NOMO-1 treated with dmso at 0.1 percent for 144 hours (cell line): ENCODE data around the gene CD81.
A peak's percentile ranks its signal among the peaks of the same experiment; 100 is the strongest.

Source experiments
- DNase-seq: peaks from one replicate; lab custom pipeline; 2025; ENCODE audit not compliant: unreplicated experiment; lab: John Stamatoyannopoulos, UW

Gene CD81

DNA sequence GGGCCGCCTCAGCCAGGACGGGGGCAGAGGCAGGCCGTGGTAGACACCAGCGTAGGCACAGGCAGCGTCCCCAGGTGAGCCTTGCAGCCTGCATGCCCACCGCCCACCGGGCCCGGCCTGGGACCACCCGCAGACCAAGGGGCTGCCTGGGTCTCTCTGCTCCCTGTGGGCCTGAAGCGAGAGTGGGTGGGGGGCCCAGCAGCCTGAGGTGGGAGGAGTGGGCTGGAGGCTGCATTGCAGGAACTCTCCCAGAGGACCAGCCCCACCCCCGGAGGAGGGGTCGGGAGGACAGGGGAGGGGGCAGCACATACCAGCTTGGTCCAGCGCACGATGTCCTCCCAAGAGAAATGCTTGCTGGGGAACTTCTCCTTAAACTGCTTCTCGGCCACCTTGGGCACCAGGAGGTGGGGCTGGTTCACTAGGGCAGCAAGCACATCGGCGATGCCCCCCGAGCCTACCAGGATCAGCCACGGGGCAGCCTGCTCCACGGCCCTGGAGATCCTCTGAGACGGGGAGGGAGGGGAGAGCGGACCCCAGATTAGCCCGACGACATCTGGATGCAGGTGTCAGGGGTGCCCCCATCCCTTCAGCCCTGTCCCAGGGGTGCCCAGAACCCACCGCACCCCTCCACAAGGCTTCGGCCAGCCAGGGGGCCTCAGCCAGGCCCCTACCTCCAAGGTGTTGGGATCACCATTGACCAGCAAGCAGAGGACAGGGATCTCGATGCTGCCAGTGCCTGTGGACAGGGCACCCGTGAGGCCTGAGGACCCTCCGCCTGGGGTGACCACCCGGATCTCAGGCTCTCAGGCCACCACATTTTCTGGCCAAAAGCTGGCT lies 41.0 kb downstream of the CD81 start:
- DNase-seq = no peak

DNA sequence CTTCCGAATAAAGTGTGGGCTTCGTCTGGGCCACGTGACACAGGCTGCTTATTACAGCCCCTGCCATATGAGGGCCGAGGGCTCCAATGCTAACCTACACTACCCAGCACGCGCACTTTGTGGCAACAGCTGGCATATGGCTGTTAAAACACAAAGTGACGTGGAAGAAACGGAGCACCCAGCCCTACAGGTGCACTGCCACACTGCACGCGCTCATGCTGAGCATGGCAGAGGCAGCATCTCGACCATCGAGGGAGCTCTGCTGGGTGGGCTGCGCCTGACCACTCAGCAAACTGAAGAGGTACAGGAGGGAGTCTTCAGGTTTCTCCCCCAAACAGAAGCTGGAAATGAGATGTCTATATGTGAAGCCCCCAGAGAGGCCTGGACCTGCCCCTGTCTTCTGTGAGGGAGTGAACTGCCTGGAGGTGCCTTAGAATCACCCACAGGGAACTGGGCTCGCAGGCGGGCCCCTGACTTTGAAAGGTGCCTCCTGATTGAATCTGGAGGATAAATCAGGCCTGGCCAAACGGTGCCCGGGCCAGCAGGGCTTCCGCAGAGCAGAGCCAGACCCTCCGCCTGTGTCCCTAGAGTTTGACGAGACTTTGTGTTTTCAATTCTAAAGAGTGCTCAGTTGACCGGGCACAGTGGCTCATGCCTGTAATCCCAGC lies 41.7 kb downstream of the CD81 start:
- no peak for DNase-seq

DNA sequence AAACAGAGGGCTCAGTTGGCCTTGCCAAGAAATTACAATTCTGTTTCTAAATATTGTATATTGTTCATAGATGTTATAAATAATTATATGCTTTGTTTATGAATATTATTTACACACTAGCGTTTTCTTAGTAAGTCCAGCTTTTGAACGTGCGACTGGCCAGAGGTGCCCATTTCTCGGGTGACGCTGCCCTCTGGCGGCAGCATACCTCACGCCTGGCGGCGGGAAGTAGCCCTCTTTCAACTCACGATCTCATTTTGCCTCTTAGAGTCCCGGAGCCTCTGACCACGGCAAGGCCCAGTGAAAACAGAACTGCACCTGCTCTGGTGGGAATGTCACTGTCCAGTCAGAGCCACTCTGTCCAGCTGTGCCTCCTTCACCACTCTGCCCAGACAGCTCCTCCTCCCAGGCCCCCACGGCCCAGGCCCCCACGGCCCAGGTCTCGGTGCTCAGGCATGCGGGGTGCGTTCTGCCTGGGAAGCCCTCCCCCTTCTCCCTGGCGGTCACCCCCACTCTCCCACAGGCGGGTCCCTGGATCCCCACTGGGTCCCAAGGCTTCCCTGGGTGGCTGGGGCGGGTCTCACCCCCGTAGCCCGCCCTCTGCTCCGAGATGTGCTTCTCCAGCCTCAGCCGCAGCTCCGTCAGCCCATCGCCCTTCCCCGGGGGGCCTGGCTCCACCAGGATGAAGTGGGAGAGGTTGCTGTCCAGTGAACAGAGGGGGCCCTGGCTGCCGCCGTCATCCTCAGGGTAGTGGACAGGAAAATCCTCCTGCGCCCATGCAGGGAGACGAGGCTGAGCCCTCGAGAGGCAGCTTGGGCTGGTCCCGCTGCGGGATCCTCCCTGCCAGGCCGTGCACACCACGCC lies 42.8 kb downstream of the CD81 start:
- peak; percentile 70 for DNase-seq

DNA sequence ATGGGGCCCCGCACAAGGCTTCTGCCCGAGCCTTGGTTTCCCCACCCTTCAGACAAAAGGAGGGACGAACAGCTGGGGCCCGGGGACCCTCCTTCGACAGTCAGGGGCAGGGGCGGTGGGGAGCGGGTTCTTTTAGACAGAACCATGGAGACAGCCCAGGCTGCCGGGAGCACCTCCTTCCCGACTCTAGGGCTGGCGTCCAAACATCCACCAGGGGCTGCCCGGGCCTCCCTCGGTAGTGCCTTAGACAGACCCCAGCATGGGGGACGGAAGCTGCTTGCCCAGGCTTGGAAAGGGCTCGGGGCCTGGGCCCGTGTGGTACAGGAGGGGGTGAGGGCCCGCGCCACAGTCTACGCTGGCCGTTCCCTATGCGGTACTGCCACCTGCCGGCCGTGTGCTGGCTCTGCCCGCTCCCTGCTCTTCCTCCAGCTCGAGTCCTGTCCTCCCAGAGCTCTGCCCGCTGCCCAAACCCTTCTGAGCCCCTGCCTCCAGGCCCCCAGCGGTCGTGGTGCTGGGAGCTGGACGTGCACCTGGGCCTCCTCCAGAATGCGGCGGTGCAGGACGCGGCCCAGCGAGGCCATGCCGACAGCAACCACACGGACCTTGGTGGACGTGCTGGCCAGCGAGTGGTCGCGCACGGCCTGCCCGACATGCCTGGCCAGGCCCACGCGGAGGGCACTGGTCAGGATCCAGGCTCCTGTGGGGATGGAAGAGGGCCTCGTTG lies 43.6 kb downstream of the CD81 start:
- peak; percentile 59 for DNase-seq

DNA sequence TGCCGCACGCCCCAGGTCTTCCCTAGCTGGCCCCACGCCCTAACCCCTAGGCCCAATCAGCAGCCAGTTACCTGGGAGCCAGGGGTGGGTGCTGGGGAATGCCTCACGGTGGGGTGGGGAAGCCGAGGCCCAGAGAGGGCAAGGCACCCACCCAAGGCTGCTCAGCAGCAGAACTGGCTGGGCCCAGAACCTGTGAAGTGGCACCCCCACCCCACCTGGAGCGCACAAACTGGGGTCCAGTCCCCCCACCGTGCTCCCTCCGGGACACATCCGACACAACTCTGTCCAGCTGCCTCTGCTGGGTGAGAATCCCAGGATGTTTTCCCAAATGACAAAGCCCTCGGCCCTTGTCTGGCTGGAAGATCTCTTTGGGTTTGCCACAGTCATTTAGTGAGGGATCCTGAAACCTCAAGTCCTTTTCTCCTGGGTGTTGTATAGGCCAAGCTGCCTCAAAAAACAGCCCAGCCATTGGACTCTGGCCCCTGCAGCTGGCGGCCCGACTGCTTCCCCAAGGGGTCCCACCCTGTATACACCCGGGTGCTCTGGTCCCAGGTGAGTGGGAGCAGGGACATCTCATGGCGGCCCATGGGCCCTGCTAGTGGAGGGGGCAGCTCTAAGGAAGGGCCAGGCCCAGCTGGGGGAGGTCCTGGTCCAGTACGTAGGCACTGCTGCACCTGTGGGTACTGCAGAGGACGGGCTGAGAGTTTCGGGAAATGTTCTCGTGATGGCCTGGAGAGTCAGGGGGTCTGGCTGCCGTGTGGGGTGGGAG lies 44.3 kb downstream of the CD81 start:
- no peak for DNase-seq

DNA sequence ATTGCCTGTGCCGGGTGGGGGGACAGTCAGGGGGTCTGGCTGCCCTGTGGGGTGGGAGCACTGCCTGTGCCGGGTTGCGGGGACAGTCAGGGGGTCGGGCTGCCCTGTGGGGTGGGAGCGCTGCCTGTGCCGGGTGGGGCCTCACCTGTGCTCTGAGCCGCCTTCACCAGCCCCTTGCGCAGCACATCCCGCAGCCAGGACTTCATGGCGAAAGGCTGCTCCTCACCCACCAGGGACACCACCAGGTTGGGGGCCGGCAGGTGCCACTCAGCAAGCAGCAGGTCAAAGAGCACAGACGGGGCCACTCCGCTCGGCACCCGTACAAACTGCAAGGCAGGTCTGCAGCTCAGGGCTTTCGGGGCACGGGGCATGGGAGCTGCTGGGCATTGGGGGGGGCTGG lies 44.9 kb downstream of the CD81 start:
- no peak for DNase-seq

DNA sequence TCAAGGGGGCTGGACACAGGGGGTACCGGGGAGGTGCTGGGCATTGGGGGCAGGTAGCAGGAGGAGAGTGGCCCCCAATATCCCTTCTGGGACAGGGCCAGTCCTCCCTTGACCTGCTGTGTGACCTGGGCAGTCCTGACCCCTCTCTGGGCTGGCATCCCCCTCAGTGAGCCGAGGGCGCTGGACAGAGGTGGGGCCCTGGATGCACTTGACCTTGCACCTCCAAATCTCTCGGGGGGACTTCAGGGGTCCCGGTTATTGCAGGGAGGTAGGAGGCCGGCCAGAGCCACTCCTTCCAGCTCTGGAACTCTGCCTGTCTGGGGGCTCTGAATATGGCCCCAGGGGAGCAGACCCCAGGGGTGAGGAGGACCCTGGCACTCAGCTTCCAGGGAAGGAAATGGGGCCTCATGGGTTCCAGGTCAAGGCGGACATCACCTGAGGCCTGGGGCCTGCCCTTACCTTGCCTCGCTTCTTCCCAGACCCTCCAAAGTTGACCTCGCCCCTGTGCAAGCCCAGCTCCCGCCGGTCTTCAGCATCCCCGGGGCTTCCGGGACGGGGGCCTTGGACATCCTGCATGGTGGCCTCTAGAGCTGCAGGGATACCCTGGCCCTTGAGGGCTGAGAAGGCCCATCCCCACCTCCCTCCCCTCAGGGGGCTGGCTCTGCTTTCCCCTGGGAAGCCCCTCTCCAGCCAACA lies 45.5 kb downstream of the CD81 start:
- no peak for DNase-seq

DNA sequence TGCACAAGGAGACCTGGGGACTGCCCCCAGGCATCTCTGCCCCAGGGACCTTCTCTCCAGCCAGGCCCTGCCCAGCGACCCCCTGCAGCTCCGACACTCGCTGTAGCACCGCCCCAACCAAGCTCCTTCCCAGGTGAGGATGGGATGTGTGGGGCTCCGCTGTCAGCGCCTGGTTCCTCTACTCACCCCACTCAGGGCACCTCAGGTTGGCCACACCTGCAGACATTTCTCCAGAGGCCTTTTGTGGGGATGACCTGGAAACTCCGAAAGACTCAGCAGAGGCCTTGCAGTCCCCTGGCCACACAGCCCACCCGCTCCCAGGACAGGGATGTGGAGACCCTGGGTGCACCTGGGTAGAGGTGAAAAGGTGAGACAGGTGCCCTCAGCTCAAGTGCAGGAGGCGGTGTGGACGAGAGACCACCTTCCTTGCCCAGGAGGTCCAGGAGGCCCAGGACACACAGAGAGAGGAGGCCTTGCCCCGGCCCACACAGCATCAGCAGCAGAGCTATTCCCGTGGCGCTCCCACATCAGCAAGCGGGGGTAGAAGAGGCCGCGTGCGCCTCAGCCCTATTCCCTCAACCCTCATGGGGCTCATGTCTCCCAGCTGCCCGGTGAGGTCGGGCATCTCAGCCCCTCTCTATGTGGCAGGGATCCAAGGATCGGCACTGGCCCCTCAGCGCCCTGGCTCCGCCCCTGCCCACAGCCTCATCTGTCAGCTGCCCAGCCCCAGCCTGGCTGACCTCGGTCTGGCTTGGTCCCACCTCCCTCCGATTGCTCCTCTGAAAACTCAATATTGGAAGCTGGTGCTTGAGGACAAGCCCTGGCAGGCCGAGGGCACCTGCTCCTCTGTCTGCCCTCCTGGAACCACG lies 46.3 kb downstream of the CD81 start:
- DNase-seq = no peak

DNA sequence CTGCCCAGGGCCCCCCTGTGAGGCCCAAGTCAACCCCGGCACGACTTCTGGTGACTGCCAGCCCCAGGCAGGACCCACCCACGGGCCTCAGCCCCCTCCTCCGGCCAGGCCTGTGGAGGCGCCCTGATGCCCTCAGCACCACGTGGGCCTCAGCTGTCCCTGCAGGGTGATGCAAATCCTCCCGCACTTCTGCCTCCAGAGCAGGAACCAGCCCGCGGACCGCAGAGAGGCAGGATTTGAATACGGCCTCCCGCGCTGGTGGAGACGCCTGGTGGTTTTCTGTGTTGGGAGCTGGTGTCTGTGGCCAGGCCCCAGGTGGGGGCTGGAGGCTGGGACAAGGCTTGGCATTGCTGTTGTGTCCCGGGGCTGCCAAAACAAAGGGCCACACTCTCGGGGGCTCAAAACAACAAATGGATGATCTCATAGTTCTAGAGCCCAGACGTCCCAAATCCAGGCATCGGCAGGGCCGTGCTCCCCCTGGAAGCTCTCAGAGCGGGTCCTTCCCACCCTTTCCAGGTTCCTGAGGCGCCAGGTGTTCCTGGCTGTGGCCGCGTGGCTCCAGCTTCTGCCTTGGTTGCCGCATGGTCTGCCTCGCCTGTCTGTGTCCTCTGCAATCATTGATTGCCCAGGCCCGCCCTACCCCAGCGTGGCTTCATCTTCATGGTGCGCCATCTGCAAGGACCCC lies 47.8 kb downstream of the CD81 start:
- DNase-seq = no peak

DNA sequence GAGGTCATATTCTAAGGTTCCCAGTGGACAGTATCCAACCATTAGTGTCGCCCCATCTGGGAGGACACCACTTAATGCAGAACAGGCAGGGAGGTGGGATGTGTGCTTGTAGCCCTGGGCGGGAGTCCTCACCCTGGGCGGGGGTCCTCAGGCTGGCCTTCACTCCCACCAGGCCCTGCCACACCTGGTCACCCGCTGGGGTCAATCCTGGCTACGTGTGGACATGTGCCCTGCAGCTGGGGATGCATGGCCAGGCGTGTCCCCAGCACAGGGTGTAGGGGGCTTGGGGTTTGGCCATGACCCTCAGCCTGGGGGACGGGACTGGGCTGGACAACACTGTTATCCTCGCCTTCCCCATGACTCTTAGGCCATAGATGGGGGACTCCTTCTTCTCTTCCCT lies 48.4 kb downstream of the CD81 start:
- no peak for DNase-seq

DNA sequence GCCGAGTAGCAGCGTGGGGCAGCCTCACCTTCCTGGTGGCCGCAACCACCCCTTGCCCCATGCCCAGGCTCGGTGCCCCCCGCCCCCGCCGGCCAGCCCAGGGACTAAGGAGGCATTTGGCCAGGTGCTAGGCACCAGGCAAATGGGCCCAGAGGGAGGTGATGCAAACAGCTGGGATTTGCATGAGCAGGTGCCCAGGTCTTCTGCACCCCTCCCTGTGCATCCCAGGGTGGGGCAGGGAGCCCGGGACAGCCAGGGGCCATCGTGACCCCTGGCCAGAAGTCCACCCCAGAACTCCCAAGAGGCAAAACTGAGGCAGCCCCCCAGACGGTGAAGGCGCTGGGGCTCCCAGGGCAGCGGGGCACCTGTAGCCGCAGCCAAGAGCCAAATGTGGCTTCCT lies 49.1 kb downstream of the CD81 start:
- DNase-seq = no peak

DNA sequence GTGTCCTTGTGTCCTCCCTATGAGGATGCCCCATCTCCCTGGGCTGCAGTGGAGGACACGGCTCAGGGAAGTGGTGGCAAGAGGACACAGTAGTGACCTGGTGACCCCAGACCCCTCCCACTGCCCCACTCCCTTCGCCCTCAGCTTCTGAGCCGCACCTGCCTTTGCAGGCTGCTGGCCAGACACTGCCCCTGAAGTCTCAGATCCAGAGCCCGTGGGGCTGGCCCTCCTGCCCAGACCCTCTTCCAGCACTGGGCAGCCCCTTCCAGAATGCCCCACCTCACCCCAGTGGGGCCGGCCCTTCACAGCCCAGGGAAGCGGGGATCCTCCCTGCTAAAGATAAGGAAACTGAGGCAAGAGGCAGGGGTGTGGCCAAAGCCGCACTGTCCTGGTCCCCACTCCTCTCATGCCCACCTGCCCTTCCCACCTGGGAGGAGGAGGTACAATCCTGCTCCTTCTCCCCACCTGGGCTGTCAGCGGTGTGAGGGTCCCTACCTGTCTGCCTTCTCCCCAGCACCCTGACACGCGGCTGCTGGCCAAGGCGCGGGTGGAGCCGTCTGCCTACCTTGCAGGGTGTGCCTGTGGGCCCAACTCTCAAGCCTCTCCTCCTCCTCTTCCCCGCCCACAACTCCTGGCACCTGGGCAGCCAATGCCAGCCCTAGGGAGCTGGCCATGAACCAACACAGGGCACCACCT lies 49.9 kb downstream of the CD81 start:
- DNase-seq = no peak

DNA sequence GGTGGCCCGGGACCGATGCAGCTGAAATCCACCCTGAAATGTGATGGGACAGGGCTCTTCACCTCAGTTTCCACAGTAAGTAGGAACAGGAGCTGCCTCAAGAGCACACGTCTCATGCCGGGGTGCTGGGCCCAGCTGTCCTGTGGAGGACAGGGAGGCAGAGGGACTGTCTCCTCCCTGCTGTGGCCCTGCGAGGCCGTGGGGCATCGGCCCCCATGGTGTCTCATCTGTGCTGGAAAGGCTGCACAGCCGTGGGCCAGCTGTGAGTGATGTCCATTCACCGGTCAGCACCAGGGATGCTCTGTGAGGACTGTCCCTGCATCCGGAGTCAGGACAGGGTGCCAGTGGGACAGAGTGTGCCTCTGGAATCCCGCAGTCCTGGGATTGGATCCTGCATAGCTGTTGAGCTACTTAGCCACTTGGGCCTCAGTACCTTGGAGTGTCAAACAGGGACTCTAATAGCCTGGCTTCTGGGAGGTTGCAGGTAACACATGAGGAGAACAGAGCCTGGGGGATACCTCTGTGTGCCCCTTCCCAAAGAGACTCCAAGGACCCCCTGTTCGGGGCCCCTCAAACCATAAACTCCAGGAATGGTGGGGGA lies 50.7 kb downstream of the CD81 start:
- DNase-seq = no peak

DNA sequence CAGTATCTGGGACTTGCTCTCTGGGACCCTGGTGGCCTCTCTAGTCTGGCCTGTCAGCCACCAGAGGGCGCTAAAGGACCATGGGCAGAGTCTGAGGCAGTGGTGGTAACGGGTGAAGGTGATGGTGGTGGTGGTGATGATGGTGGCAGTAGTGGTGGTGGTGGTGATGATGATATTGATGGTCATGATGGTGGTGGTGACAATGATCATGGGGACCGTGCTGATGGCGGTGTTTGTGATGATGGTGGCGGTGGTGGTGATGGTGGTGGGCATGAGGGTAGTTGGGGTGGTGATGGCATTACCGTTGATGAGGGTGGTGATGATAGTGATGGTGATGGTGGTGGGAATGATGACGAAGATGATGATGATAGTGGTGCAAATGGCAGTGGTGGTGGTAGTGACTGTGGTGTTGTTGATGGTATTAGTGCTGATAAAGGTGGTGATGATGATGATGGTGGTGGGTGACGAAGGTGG lies 51.2 kb downstream of the CD81 start:
- DNase-seq = peak; percentile 52

DNA sequence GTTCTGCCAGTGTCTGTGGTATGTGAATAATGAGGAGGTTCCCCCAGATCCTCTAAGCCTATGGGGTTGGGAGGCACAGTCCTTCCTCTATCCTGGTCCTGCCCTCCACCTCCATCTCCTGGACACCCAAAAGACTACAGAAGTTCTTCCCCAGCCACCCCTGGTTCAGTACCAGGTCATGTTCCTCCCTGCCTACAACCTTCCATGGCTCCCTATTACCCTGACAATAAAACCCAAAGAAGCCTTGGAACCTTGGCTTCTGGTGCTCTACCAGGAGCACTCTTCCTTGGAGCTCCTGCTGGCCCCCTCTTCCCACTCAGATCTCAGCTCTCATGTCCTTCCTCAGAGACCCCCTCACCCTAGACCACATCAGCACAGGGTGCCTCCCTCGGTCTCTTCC lies 54.3 kb downstream of the CD81 start:
- DNase-seq = no peak

DNA sequence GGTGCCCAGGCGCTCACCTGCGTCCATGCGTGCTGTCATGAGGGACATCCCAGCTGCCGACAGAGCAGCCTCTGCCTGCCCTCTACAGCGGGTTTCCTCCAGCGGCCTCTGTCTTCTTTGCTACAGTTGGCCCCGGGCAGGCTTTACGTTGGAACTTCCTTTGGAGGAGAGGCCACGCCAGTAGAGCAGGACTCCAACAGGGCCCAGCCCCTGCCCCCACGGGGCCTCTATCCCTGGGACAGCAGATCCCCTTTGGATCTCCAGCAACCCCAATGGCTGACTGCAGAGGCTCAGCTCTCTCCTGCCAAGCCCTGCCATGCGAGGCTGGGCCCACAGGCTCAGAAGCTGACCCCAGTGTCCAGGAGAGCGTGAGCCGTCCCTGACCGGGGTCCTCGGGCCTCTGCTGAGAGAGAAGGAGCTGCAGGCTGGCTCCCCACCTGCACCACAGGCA lies 55.1 kb downstream of the CD81 start:
- DNase-seq = no peak

DNA sequence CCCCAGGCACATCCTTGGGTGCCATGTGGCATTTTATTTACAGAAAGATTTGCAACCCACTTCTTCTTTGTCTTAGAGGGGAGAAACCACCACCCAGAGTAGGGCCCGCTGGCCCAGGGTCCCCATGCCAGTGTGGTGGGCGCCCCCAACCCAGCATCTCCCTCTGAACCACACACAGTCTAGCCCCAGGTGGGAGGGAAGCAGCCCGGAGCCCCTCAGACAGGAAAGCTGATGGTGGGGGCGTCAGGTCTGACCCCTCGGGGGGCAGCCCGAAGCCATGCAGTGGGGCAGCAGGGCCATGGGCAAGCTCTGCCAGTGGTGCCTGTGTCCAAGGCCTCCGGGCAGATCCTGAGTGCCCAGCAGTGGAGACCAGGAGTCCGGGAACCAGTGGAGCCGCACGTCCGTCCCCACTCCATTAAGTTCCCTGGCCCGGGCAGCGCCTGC lies 55.5 kb downstream of the CD81 start:
- no peak for DNase-seq
